Neural progenitor cell (in vitro differentiated cells): Measurements from ENCODE around the gene PFN1.

Experiments
- EZH2 ChIP-seq: fragments of 200-600 bp; sonication (generic); IDR thresholded peaks from 2 replicates; pipeline ENCODE4 v1.6.1; 2017; ENCODE audit warnings: antibody characterized with exemption, mild to moderate bottlenecking, moderate library complexity
- TF ChIP-seq, protein P1 (sequence below): fragments of 200-600 bp; sonication (generic); IDR thresholded peaks from 2 replicates; pipeline ENCODE4 v1.5.1; 2017; ENCODE audit warnings: antibody characterized with exemption, mild to moderate bottlenecking

GRCh38 chr17:4980644-4981216 lies 32.4 kb upstream of the PFN1 start:
- TF ChIP-seq, protein P1, sequence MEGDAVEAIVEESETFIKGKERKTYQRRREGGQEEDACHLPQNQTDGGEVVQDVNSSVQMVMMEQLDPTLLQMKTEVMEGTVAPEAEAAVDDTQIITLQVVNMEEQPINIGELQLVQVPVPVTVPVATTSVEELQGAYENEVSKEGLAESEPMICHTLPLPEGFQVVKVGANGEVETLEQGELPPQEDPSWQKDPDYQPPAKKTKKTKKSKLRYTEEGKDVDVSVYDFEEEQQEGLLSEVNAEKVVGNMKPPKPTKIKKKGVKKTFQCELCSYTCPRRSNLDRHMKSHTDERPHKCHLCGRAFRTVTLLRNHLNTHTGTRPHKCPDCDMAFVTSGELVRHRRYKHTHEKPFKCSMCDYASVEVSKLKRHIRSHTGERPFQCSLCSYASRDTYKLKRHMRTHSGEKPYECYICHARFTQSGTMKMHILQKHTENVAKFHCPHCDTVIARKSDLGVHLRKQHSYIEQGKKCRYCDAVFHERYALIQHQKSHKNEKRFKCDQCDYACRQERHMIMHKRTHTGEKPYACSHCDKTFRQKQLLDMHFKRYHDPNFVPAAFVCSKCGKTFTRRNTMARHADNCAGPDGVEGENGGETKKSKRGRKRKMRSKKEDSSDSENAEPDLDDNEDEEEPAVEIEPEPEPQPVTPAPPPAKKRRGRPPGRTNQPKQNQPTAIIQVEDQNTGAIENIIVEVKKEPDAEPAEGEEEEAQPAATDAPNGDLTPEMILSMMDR, result peak; percentile 76
- TF ChIP-seq EZH2, result no peak
